ENCODE measurements around the gene ZNF212.
"Not testable (repeated sequence)": the region's sequence is repeated elsewhere in the genome, so short reads cannot be mapped to it uniquely, and the experiment has no call there.

Gene ZNF212

GRCh38 chr7:149255174-149255573, 15.7 kb downstream of the ZNF212 start:
- DNase-seq = no peak

GRCh38 chr7:149256568-149256967, 17.1 kb downstream of the ZNF212 start:
- DNase-seq = no peak

GRCh38 chr7:149257146-149257545, 17.7 kb downstream of the ZNF212 start:
- no peak for DNase-seq

- no peak for DNase-seq
Observed at GRCh38 chr7:149261316-149261828, 21.9 kb downstream of the ZNF212 start.

GRCh38 chr7:149261829-149262617, 22.6 kb downstream of the ZNF212 start, which contains the start of gene ZNF783:
TSS of gene ZNF783 (plus strand) at chr7:149262196. CDS start at chr7:149262334, 138 bp downstream.
- peak; percentile 86 for DNase-seq

- no peak for DNase-seq
Observed at GRCh38 chr7:149266451-149266850, 27.0 kb downstream of the ZNF212 start.

- DNase-seq = no peak
Observed at GRCh38 chr7:149267733-149268132, 28.3 kb downstream of the ZNF212 start.

- DNase-seq = not testable (repeated sequence)
Observed at GRCh38 chr7:149274424-149274823, 35.0 kb downstream of the ZNF212 start.

- DNase-seq = no peak
Observed at GRCh38 chr7:149277871-149278270, 38.4 kb downstream of the ZNF212 start.

GRCh38 chr7:149278396-149278795, 38.9 kb downstream of the ZNF212 start:
- no peak for DNase-seq

GRCh38 chr7:149279111-149279743, 39.8 kb downstream of the ZNF212 start:
- no peak for DNase-seq

GRCh38 chr7:149280151-149280550, 40.7 kb downstream of the ZNF212 start:
- DNase-seq = no peak

GRCh38 chr7:149280661-149281507, 41.4 kb downstream of the ZNF212 start:
- no peak for DNase-seq

GRCh38 chr7:149281508-149282330, 42.3 kb downstream of the ZNF212 start:
- DNase-seq = no peak

GRCh38 chr7:149282331-149282655, 42.8 kb downstream of the ZNF212 start:
- DNase-seq = no peak

- no peak for DNase-seq
Observed at GRCh38 chr7:149283321-149283720, 43.9 kb downstream of the ZNF212 start.

- peak; percentile 39 for DNase-seq
Observed at GRCh38 chr7:149284343-149284742, 44.9 kb downstream of the ZNF212 start.

- peak; percentile 99 for DNase-seq
Observed at GRCh38 chr7:149284850-149285585, 45.6 kb downstream of the ZNF212 start.

- DNase-seq = no peak
Observed at GRCh38 chr7:149285603-149286002, 46.2 kb downstream of the ZNF212 start.

- no peak for DNase-seq
Observed at GRCh38 chr7:149286811-149287400, 47.5 kb downstream of the ZNF212 start.

- no peak for DNase-seq
Observed at GRCh38 chr7:149287622-149288021, 48.2 kb downstream of the ZNF212 start.

All from activated naive CD4-positive, alpha-beta T cell treated with anti-CD3 and anti-CD28 coated beads, Interleukin-2, amount 50 U/mL, for 16 hours (primary cell).